GM19463 (cell line): Measurements from ENCODE around the gene TFAP2B.

Source experiments
- ATAC-seq: cut with Tn5 transposase; IDR thresholded peaks from one replicate; pipeline ENCODE4 v1.9.1; 2021; ENCODE audit warnings: mild to moderate bottlenecking, moderate library complexity; ENCODE audit not compliant: unreplicated experiment

The TFAP2B gene

DNA sequence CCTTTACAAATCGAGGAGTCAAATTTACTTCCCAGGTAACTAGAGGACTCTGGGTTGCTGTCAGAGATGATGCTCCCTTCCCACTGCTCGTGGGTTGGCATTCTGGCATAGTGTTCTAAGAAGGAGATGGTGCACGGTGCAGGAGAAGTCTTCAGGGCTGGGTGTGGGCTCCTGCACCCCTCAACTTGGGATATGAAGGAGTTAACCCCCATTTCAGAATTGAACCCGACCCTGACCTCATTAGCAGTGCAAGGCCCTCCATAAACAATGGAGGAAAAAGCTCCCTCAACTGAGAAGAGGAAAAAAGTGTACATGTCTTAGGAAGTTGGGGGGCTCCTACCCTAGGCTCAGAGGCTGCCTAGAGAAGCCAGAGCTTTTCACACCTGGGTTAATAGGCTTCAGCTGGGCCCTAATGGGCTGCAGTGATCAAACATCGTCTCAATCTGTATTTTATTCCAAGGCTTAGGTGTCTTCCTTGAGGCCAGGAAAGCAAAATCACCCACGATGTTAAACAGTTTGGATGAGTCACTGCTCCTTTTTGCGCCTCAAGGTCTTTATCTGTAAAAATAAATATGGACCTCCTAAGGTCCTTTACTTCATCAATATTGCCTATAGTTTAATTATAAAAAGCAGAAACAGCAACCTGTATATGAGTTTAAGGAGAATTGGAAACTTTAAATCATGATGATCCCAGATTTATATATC is 29.4 kb downstream of the TFAP2B start:
- no peak for ATAC-seq

DNA sequence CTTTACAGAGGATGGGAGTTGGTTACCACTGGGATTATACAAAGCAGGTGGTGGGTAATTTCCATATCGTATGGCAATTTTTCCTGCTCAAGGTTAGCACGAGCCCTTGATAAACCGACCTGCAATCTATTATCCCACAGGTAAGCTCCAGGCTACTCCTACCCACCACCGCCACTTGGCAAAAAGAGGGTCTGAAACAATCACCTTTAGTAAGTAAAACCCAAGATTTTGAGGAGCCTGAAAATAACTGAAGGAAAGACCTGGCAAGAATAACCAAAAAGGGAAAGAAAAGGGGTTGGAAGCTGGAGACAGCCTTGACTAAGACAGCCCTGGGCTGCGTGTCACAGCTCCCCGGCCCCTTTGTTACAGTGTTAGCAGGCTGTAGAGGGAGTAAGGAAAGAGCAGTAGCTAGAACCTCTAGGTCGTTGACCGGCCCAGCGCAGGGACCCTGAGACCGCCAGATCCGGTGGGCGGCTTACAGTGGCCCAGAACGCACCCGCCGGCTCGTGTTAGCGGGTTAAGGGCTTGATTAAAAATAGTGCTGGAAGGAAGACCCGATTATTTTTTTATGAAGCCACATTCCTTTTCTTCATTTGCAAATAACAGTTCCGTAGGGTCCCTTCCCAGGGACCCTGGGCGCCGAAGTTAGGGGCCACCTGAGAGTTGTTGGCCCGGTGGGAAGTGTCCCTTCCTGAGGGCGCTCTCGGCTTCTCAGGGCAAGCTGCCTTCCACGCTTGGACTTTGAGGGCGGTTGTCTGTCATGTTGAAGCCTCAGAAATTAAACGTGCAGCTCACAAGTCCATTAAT is 30.5 kb downstream of the TFAP2B start:
- ATAC-seq, result no peak

DNA sequence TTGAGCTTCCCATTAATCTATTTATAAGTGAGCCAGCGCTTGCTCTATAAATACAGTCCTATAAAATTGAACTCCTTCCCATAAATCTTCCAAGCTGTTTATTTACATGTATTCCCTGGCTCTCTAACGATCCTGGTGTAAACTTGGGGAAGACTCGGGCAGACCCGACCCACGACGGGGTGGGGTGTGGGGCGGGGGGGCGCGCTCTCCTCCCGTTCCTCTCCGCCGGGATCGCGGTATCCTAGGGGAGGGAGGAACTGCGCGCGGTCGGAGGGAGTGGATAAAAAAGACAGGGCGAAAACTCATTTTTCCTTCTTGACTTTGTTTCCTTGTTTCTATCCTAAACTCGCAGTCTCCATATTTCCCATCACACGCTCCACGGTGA is 31.1 kb downstream of the TFAP2B start:
- no peak for ATAC-seq

DNA sequence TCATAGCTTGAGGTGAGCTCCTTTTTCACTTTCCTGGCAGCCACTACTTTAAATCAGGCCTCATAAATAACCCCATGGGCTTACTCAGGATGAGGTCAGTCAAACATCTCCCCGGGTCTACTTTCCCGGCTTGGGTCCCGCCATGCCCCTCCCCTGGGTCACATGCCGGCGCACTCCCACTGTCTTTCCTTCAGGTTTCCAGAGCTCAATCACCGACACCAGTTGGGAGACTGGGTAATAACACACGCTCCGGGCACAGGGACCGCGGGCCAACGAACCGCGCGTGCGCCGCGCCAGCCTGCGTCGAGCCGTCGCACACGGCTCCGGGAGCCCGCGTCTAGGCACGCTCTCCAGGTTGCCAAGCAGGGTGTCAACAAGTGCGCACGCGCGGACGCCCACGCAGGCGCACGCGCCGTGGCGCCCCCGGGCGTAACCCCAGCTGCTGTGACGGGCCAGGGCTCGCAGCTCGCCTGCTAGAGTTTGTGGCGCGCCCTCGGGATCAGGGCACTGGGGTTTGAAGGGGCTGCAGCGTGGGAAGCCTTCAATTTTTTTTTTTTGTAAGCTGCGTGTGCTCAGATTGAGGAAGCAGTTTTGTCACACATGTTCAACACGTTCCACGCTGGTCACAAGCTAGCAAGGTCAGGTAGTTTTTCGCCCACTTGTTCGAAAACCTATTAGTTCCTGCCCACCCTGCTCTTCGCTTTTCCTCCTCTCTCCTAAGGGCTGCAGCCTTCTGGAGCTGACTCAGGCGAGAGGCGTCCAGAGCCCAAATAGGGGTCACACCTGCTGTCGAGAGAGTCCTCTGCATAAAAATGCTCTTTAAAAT is 31.8 kb downstream of the TFAP2B start:
- ATAC-seq, result peak; percentile 13

DNA sequence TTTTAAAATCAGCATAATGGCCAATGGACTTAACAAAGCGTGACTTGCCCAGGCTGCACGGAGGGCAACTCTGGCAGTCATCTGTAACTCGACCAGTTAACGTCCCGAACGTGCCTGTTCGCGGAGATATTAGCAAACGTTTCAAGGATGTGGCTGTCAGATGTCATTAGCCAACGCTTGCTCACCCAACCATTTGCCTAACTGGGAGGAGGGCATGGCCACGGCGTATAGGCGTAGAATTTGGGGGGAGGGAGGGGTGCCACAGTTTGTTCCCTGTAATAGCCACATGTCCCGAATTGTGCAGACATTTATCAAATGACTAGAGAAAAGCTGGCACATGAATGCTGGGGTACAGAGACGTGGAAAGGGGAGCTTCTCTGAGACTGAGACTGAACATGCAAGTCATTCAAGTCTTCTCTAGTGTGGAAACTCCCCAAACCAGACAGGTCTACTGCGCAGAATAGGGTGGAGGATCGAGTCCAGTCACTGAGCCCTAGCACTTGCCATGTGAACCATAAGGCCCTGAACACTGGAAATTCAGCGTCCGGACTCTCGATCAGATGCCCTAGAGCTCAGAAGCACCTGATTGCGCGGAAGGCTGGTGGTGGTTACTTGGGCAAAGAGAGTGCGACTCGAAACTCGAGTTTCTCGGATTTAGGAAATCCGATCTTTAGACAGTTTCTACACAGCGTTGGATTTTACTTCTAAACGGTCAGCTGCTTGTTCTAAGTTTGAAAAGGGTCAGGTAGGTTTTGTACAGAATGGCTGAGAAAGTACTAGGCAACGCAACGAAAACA is 32.6 kb downstream of the TFAP2B start:
- peak; percentile 49 for ATAC-seq

DNA sequence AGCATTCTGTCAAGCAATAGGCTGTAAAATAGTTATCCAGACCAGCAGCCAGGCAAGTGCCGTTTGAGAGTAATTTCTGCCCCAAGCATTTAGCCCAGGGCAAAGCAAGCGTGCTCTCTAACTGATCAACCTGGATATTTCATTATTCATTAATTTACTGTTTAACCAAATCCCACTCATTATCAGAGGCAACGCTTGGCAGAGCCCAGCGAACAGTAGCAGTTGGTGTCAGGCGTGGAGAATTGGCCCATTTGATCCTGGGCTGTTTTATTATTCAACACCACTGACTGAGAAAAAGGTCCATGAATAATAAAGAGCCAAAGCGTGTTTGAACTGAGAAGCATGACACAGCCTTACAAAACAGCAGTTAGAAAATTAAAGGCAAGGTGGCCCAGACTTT is 35.3 kb downstream of the TFAP2B start:
- ATAC-seq, result no peak

DNA sequence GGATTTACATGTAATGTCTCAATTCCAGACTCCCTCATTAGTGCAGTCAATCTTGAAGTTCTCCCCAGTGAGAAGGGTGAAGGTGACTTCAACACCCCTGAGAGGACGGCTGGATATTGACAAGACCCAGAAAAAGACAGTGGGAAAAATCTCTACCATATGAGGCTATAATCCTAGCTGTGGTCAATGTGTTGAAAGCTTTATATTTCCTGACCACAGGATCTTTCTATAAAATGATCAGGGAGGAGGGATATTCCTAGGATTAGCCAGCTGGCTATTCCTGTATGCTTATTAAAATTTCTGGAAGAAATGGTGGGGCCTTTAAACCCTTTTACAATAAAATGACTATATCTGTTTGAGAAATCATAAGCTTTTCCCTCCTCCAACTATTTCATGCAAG is 43.0 kb downstream of the TFAP2B start:
- ATAC-seq, result no peak

DNA sequence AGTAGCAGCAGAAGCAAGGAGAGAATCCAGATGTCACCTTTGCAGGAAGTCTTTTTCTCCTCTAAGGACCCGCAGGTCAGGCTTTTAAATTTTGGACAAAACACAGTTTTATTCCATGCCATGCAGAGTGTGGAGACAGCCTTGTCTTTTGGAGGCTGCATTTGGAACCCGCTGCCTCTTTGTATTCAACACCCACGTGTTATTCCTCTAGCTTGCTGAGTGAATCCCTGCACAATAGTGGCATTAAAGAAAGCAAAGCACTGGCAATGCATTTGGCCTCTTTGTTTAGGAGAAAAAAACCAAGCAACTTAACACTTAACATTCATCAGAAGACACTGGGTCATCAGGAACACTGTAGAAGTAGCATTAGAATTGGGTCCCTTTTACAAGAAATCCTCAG is 43.5 kb downstream of the TFAP2B start:
- ATAC-seq, result no peak

DNA sequence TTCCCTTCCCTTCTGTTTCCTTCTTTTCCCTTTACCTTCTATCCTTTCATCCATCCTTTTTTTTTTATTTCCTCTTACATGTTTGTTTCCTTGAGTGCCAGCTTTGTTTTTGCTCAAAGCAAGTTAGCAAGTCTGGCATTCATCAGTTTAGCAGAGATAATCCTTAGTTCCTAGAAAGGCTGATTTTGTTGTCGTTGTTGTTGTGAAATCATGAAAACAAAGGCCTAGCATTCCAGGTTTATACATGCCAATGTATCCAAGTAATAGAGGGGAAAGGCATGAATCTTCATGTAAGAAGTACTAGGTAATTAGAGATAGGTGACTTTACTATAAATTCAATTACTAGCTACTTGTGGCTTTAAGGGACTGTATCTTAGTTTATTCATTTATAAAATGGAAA is 45.9 kb downstream of the TFAP2B start:
- no peak for ATAC-seq

DNA sequence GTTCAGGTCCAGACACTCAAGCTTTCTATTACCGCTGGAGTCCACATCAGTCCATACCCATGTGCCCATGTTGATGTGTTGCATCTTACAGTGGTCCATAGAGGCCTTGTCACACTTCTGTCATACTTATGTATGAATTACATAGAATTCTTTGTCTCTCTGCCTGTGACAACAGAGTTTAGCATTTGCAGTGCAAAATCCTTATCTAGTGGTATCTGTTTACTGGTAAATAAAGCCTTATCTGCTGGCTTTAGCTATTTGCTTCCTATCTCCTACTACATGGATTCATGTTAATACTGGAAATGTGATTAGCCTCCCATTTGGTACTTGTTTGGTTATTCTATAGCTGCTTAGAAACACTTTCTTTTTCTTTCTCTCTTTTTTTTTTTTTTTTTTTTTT is 49.8 kb downstream of the TFAP2B start:
- no peak for ATAC-seq

DNA sequence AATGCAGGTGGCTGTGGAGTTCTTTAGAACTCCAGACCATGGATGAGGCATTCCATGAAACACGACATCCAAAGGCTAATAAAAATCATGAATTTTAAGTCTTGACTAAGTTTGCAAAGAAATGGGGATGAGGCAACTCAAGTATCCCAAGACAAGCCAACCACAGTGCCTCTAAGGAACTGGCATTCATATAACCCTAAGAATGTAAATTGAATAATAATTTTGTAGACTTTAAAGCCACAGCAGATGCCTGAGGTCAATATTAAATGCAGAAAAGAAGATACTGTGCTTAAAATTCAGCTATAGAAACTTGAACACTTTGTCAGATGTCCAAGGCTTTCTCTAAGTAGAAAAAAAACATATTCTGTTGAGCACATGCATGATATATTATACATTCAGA is 54.5 kb downstream of the TFAP2B start:
- ATAC-seq, result no peak

DNA sequence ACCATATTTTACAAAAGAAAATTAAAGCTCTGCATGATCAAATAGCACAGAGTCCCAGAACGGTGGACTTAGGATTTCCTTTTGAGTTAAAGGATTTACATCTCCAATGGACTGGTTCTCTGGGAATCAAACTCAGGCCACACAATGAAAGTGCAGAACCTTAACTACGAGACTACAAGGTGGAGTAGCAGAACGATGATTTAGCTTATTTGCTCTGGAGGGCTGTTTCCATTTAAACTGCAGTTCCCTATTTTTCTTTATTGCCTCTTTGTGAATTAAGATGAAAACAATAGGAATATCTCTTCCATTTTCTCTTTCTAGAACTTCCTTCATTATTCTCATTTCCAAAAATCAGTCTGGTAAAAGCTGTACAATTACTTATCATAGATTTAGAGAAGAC is 65.7 kb downstream of the TFAP2B start:
- ATAC-seq, result no peak

DNA sequence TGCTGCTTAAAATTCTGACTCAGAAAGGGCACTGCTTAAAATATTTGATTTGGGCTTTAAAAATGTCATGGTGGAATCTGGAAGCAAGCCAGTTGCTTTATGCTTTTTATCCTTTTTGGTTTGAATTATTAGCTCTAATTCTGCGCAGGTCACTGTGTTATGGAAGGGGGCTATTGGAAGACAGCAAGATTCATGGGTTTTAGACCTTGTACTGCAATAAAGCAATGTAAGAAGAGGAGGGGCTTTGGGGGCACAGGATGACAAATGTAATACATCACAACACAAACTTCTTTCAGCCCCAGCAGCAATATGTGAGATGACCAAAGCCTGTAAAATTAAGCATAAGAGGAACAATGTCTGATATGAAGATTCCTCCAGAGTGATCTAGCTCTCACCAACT is 68.4 kb downstream of the TFAP2B start:
- ATAC-seq, result no peak

DNA sequence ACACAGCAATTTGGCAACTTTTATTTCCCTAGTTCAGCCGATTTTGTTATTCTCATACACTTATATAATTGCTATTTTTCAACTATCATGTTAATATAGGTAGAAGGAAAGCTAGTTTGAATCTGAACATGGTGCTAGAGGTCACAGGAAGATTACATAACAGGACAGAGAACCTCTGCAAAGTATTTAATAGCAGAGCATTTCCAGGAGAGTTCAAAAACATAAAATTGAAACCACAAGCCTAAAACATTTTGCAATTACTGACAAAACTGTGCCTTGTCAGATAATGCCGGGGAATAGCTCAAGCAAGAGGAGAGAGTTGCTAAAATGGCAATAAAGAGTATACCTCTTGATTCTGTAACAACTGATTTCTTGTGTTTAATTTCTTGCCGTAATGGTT is 70.8 kb downstream of the TFAP2B start:
- ATAC-seq, result no peak

DNA sequence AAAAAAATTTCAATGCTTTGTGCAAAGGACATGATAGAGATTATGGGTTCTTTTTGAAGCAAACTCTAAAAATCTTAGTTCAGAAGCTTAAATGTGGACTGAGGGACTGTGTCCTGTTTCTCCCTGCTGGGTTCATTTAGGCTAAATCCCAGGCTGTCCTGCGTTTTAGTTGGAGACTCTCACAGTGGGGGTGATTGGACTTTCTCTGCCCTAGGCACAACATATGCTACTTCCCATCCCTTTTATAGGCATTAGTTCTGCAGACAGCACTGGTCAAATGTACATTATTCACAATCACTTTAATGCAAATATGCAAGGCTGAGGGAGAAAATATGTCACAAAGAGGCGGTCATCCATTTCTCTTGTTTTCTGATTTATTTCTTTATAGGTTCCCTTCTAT is 71.3 kb downstream of the TFAP2B start:
- no peak for ATAC-seq

DNA sequence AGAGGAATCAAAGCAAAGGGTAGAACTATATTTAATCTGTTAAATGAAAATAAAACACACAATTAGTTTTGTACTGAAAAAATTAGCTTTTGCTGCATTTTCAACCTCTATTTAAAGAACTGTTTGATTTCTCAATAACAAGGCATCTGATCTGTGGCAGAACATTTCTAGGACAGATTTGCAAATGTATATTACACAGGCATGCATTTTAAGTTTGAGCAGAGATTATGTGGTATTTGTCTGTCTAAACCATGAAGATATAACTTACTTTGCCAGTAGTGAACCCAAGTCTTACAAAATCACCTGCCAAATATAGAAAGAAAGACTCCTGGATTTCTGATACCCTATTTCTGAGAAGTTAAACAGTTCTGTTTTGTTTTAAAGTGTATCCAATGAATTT is 71.9 kb downstream of the TFAP2B start:
- no peak for ATAC-seq

DNA sequence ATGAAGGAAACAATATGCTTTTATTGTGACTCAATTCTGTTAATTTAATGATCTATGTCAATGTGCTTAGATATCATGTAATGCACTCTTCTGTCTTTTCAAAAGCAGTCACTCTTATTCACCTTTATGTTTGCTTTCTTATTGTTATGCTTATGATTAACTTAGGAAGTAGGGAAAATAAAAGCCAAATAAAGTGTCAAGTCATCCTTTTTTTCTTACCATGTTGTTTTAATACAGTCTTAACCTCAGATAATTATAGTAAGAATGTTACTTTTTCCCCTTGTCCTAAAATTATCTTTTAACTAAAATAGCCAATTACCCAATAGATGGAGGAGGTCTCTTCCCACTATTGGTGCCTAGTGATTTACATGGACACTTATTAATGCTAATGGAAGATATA is 72.6 kb downstream of the TFAP2B start:
- ATAC-seq, result no peak
